Measurements from ENCODE around the gene CYP26C1.

The CYP26C1 gene

DNA sequence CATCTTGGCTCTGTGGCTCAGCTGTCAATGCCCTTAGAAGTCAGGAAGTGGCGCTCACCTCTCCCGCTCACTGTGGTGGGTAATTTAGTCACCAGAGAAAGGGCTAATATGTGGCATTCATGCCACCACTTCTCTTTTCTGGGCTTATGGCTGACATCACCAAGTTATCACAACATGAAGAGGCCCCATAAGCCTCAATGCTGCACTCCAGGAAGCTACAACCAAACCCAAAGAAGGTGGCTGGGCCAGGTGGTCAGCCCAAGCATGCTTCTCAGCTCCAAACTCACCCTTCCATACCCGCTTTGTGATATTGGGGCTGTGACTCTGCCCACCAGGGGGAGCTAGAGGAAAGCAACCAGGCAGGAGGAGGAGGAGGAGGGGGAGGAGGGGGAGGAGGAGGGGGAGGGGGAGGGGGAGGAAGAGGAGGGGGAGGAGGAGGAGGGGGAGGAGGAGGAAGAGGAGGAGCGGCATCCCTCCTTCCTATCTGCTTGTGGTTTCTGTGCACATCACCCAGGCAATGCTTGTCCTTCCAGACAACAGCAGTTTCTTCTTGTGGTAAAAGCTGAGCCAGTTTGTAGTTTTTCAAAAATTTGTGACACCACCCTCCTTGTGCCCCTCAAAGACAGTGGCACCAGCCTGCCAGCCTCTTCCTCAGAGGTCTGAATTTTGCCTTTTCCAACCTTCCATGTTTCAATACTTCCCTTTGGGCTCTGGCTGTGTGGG lies 55.2 kb downstream of the CYP26C1 start:
- peak; percentile 71 for DNase-seq (ENCODE audit: low read depth)

Measured in ELR (cell line).